GM12891 (cell line): ENCODE measurements around the gene GNPTG.

Experiments used
- DNase-seq: peaks from one replicate; pipeline ENCODE4 v3.0.0; 2011; ENCODE audit warnings: low spot score; ENCODE audit not compliant: insufficient read length
- FAIRE-seq: peaks from 2 replicates; lab custom pipeline; 2011; peaks lifted over from hg19 to GRCh38; lab: Jason Lieb, UNC
- PAX5 ChIP-seq: IDR thresholded peaks from 2 replicates; pipeline ENCODE4 v1.6.1; 2011; ENCODE audit warnings: low read length, moderate library complexity, mild to moderate bottlenecking; ENCODE audit not compliant: insufficient read depth, severe bottlenecking
- POLR2A ChIP-seq: IDR thresholded peaks from 2 replicates; pipeline ENCODE4 v1.6.1; 2011; ENCODE audit warnings: low read depth, low read length, control low read depth
- POLR2AphosphoS5 ChIP-seq: IDR thresholded peaks from 2 replicates; pipeline ENCODE4 v1.6.1; 2011; ENCODE audit warnings: low read depth, low read length, control low read depth
- POU2F2 ChIP-seq: IDR thresholded peaks from 2 replicates; pipeline ENCODE4 v1.6.1; 2011; ENCODE audit warnings: low read depth, mild to moderate bottlenecking, control low read depth, low read length, moderate library complexity
- SPI1 ChIP-seq: IDR thresholded peaks from 2 replicates; pipeline ENCODE4 v1.6.1; 2011; ENCODE audit warnings: low read depth, low read length, control low read depth
- TAF1 ChIP-seq: IDR thresholded peaks from 2 replicates; pipeline ENCODE4 v1.6.1; 2011; ENCODE audit warnings: low read depth, low read length, control low read depth

GNPTG gene

GRCh38 chr16:1375741-1376410 is 24.1 kb downstream of the GNPTG start:
- FAIRE-seq (no peak), DNase-seq (no peak)
- no peak for TF ChIP-seq POU2F2
- TF ChIP-seq POLR2A: no peak
- TF ChIP-seq POLR2AphosphoS5: no peak
- no peak for TF ChIP-seq TAF1
- TF ChIP-seq PAX5: no peak
- no peak for TF ChIP-seq SPI1

GRCh38 chr16:1377406-1378010 is 25.8 kb downstream of the GNPTG start:
- TF ChIP-seq TAF1 (no peak), POLR2AphosphoS5 (no peak), POLR2A (no peak), PAX5 (no peak), POU2F2 (no peak), SPI1 (no peak)
- FAIRE-seq (no peak), DNase-seq (no peak)

- no peak for TF ChIP-seq SPI1
- TF ChIP-seq POLR2A: no peak
- TF ChIP-seq PAX5: no peak
- no peak for TF ChIP-seq POLR2AphosphoS5
- no peak for TF ChIP-seq TAF1
- TF ChIP-seq POU2F2: no peak
- DNase-seq: no peak
- peak; percentile 31 for FAIRE-seq
These were observed 26.5 kb downstream of the GNPTG start for GRCh38 chr16:1378087-1378803.

GRCh38 chr16:1378804-1379303 is 27.1 kb downstream of the GNPTG start:
- FAIRE-seq (peak; percentile 85), DNase-seq (peak; percentile 61)
- TF ChIP-seq POLR2AphosphoS5 (no peak), TAF1 (no peak), SPI1 (no peak)

GRCh38 chr16:1379304-1380076 is 27.8 kb downstream of the GNPTG start:
- TF ChIP-seq SPI1 (no peak), PAX5 (no peak), POLR2A (no peak), POLR2AphosphoS5 (no peak), TAF1 (no peak), POU2F2 (no peak)
- FAIRE-seq (peak; percentile 91), DNase-seq (peak; percentile 88)

GRCh38 chr16:1380195-1380594 is 28.5 kb downstream of the GNPTG start:
- FAIRE-seq (no peak), DNase-seq (no peak)
- TF ChIP-seq POLR2AphosphoS5 (no peak), TAF1 (no peak), SPI1 (no peak), POLR2A (no peak), POU2F2 (no peak), PAX5 (no peak)

GRCh38 chr16:1381612-1382406 is 30.1 kb downstream of the GNPTG start:
- TF ChIP-seq SPI1: no peak
- TF ChIP-seq POLR2AphosphoS5: no peak
- TF ChIP-seq TAF1: no peak
- no peak for TF ChIP-seq POLR2A
- TF ChIP-seq PAX5: no peak
- TF ChIP-seq POU2F2: no peak
- FAIRE-seq: no peak
- DNase-seq: no peak

GRCh38 chr16:1383556-1383955 is 31.8 kb downstream of the GNPTG start:
- DNase-seq (no peak), FAIRE-seq (no peak)
- TF ChIP-seq SPI1 (no peak), POLR2AphosphoS5 (no peak)
